Gastrocnemius medialis (tissue), 4 donors: ENCODE measurements around the gene ZNF236. TPM values are rescaled to one million over a fixed set of nuclear protein-coding genes. Genes with fewer than 3 reads are reported as not detected.

ENCODE experiments used
- ATAC-seq, 2 donors: fragments of 150-250 bp; one replicate each; pipeline ENCODE4 v1.9.1; 2016
- DNase-seq, 2 donors: peaks; one replicate each; pipeline ENCODE4 v3.0.0-alpha.2; 2019
- H3K27ac ChIP-seq, 4 donors: fragments of 200-600 bp; sonication (generic); 1 replicate in 1 of 4; 2 replicates in 3 of 4; pipeline ENCODE4 v1.5.1; 2016 to 2018; ENCODE audit warnings: mild to moderate bottlenecking in 2 of 4, moderate library complexity in 1 of 4
- H3K27me3 ChIP-seq, 3 donors: fragments of 200-600 bp; sonication (generic) in 2 of 3; 1 replicate in 1 of 3; 2 replicates in 2 of 3; pipeline versions ENCODE4 v1.5.1 to v1.6.0; 2016 to 2019; ENCODE audit warnings: mild to moderate bottlenecking in 1 of 3, moderate library complexity in 1 of 3
- H3K36me3 ChIP-seq, 2 donors: fragments of 200-600 bp; sonication (generic) in 1 of 2; one replicate each; pipeline ENCODE4 v1.5.1; 2017 to 2018
- H3K4me1 ChIP-seq, 2 donors: fragments of 200-600 bp; sonication (generic) in 1 of 2; one replicate each; pipeline ENCODE4 v1.5.1; 2016 to 2017; ENCODE audit warnings: mild to moderate bottlenecking in 2 of 2
- H3K4me3 ChIP-seq, 4 donors: fragments of 200-600 bp; sonication (generic) in 3 of 4; 1 replicate in 1 of 4; 2 replicates in 3 of 4; pipeline ENCODE4 v1.5.1; 2016 to 2019; ENCODE audit warnings: mild to moderate bottlenecking in 2 of 4
- H3K9me3 ChIP-seq, 3 donors: fragments of 200-600 bp; sonication (generic) in 2 of 3; 1 replicate in 1 of 3; 2 replicates in 2 of 3; pipeline ENCODE4 v1.5.1; 2016 to 2019
- CTCF ChIP-seq, 5 experiments: fragments of 450-650 bp in 3 of 5; fragments of 200-600 bp in 2 of 5; sonication (generic) in 2 of 5; IDR thresholded peaks in 4 of 5; conservative IDR thresholded peaks in 1 of 5; 1 replicate in 4 of 5; 2 replicates in 1 of 5; pipeline ENCODE4 v1.5.1; 2016 to 2019; ENCODE audit warnings: antibody characterized with exemption in 5 of 5, mild to moderate bottlenecking in 3 of 5, moderate library complexity in 3 of 5
- POLR2A ChIP-seq, 2 donors: fragments of 450-650 bp; IDR thresholded peaks; one replicate each; pipeline ENCODE4 v1.6.1; 2017; ENCODE audit warnings: antibody characterized with exemption in 2 of 2, mild to moderate bottlenecking in 2 of 2, moderate library complexity in 2 of 2
- in situ Hi-C, 4 donors: fragments of 200-750 bp; cut with MboI; loops; one replicate each; pipeline versions ENCODE4 v1.15.0 to v1.8.0; 2017; ENCODE audit warnings: low sequenced_read_pairs in 4 of 4
- intact Hi-C: fragments of 100-400 bp; cut with DNase I; formaldehyde crosslinking; loops from one replicate; pipeline ENCODE4 v1.15.1; 2023; ENCODE audit warnings: low total_unique reads
- total RNA-seq, 4 donors: library from RNA; depleted of rRNA; stranded (reverse); fragments of >200 nt; gene quantifications; one replicate each; pipeline versions ENCODE4 v1.1.0 to v1.2.3, GENCODE V29; 2016

ZNF236 gene
- total RNA-seq, 4 donors from 2014 or later: 6.2 to 7.1 (median 6.5) TPM

- no peaks in the 10 kb centered on the region for H3K36me3 ChIP-seq
Measured at GRCh38 chr18:77019641-77020040, 197.3 kb downstream of the ZNF236 start.

More at GRCh38 chr18:77019641-77020040, 197.3 kb downstream of the ZNF236 start:
- in situ Hi-C loops: no loop called here
- H3K4me1 ChIP-seq: peaks cover 27 to 31% of the 10 kb centered on the region in 2 donors
- TF ChIP-seq POLR2A (IDR thresholded peaks at IDR 0.05): no peak
- TF ChIP-seq CTCF (IDR thresholded peaks at IDR 0.05 in 4 of 5, conservative IDR thresholded peaks at IDR 0.05 in 1 of 5): no peak
- intact Hi-C loops: no loop called here
- DNase-seq (no peak), ATAC-seq (no peak)
- H3K27me3 ChIP-seq: no peaks in the 10 kb centered on the region
- H3K27ac ChIP-seq: no peak overlapping the region
- H3K4me3 ChIP-seq: no peak overlapping the region
- H3K9me3 ChIP-seq: no peaks in the 10 kb centered on the region
